HCT116 (cell line): ENCODE measurements around the gene AGPAT2. TPM values are rescaled to one million over a fixed set of nuclear protein-coding genes. Genes with fewer than 3 reads are reported as not detected.

Experiments used
- ATAC-seq: fragments of 200-7000 bp; cut with Tn5 transposase; 2 replicates; pipeline ENCODE4 v1.9.1; 2020; ENCODE audit warnings: mild to moderate bottlenecking, moderate library complexity
- BruUV-seq: library from RNA; stranded (reverse); fragments of 400-500 nt; replicated peaks from 2 replicates; lab custom pipeline; 2021; lab: Mats Ljungman, UMichigan
- CTCF ChIA-PET: fragments of 300-600 bp; sonication (Branson Sonifier 250); formaldehyde crosslinking; loops from one replicate; lab custom pipeline; 2021; ENCODE audit warnings: antibody characterized with exemption; lab: Charles Lee
- POLR2A ChIA-PET: fragments of 300-600, 350-600 bp; sonication (Branson Sonifier 250); formaldehyde crosslinking; loops from one replicate; lab custom pipeline; 2021; ENCODE audit warnings: antibody characterized with exemption; lab: Charles Lee
- RAD21 ChIA-PET, 2 experiments: fragments of 300-600 bp; sonication (Branson Sonifier 250); formaldehyde crosslinking; loops; one replicate each; lab custom pipeline; 2023; ENCODE audit warnings: low total read pairs in 2 of 2; ENCODE audit not compliant: uncharacterized antibody in 2 of 2, unreplicated experiment in 2 of 2, low non-redundant PET in 1 of 2; lab: Charles Lee
- DNase-seq: peaks from one replicate; pipeline ENCODE4 v3.0.0-alpha.2; 2010; ENCODE audit warnings: low read depth, low spot score
- H2AFZ ChIP-seq: fragments of 200-600 bp; shearing (Covaris generic), sonication (generic); 2 replicates; pipeline ENCODE4 v1.6.1; 2017; ENCODE audit warnings: low read depth, mixed run types, mixed read lengths, antibody characterized with exemption, low read length; ENCODE audit not compliant: poor library complexity, severe bottlenecking
- H3K27ac ChIP-seq: 2 replicates; pipeline ENCODE4 v1.5.1; 2012; ENCODE audit warnings: low read depth, low read length
- H3K27me3 ChIP-seq: fragments of 200-600 bp; sonication (generic); 2 replicates; pipeline ENCODE4 v1.6.1; 2016; ENCODE audit warnings: mixed run types, low read length, mixed read lengths; ENCODE audit not compliant: insufficient read depth
- H3K36me3 ChIP-seq, 2 experiments: fragments of 200-500 bp in 1 of 2; fragments of 200-600 bp in 1 of 2; sonication (Bioruptor generic) in 1 of 2; sonication (generic) in 1 of 2; 2 replicates each; pipeline versions ENCODE4 v1.5.1 to v1.6.1; 2014 to 2016; ENCODE audit warnings: low read length in 2 of 2, inconsistent platforms in 1 of 2, mixed read lengths in 1 of 2, mixed run types in 1 of 2; ENCODE audit not compliant: insufficient read depth in 2 of 2, control insufficient read depth in 1 of 2
- H3K4me1 ChIP-seq, 2 experiments: fragments of 200-600 bp in 1 of 2; sonication (generic) in 1 of 2; 2 replicates each; pipeline versions ENCODE4 v1.5.1 to v1.6.1; 2012 to 2017; ENCODE audit warnings: low read length in 2 of 2, inconsistent platforms in 1 of 2, mild to moderate bottlenecking in 1 of 2, mixed read lengths in 1 of 2, mixed run types in 1 of 2, moderate library complexity in 1 of 2; ENCODE audit not compliant: insufficient read depth in 2 of 2, control insufficient read depth in 1 of 2
- H3K4me2 ChIP-seq: fragments of 200-600 bp; sonication (generic); 2 replicates; pipeline ENCODE4 v1.6.1; 2017; ENCODE audit warnings: mixed run types, low read length, mixed read lengths
- H3K4me3 ChIP-seq, 2 experiments: fragments of 200-600 bp in 1 of 2; sonication (generic) in 1 of 2; replicated peaks in 1 of 2; 2 replicates each; pipeline ENCODE4 v1.5.1; 2011 to 2016; ENCODE audit warnings: low read length in 2 of 2, control low read depth in 1 of 2, low read depth in 1 of 2, mild to moderate bottlenecking in 1 of 2, mixed read lengths in 1 of 2, mixed run types in 1 of 2
- H3K79me2 ChIP-seq: fragments of 200-600 bp; sonication (generic); 2 replicates; pipeline ENCODE4 v1.6.1; 2017; ENCODE audit warnings: mild to moderate bottlenecking, mixed run types, low read length, moderate library complexity, mixed read lengths; ENCODE audit not compliant: insufficient read depth
- H3K9ac ChIP-seq: fragments of 200-600 bp; sonication (generic); 2 replicates; pipeline ENCODE4 v1.6.1; 2016; ENCODE audit warnings: low read length, mixed read lengths
- H3K9me2 ChIP-seq: fragments of 200-600 bp; sonication (generic), shearing (Covaris generic); 2 replicates; pipeline ENCODE4 v1.6.1; 2017; ENCODE audit warnings: mixed run types, mild to moderate bottlenecking, moderate library complexity; ENCODE audit not compliant: insufficient read depth
- H3K9me3 ChIP-seq, 2 experiments: fragments of 200-500 bp in 1 of 2; fragments of 200-600 bp in 1 of 2; sonication (Bioruptor generic) in 1 of 2; sonication (generic) in 1 of 2; 2 replicates each; pipeline ENCODE4 v1.6.1; 2014 to 2017; ENCODE audit warnings: low read length in 2 of 2, mixed read lengths in 2 of 2, inconsistent platforms in 1 of 2, low read depth in 1 of 2, mild to moderate bottlenecking in 1 of 2, mixed run types in 1 of 2, moderate library complexity in 1 of 2; ENCODE audit not compliant: control insufficient read depth in 1 of 2, insufficient read depth in 1 of 2
- H4K20me1 ChIP-seq: fragments of 200-600 bp; sonication (generic), shearing (Covaris generic); 2 replicates; pipeline ENCODE4 v1.6.1; 2017; ENCODE audit warnings: mixed run types, mild to moderate bottlenecking, moderate library complexity; ENCODE audit not compliant: insufficient read depth
- CBX3 ChIP-seq: IDR thresholded peaks from 2 replicates; pipeline ENCODE4 v1.6.1; 2012; ENCODE audit warnings: low read depth
- ELF1 ChIP-seq: IDR thresholded peaks from 2 replicates; pipeline ENCODE4 v1.6.1; 2012; ENCODE audit warnings: low read depth, borderline replicate concordance
- EZH2phosphoT487 ChIP-seq: fragments of 200-600 bp; IDR thresholded peaks from 2 replicates; pipeline ENCODE4 v1.6.1; 2018; ENCODE audit warnings: antibody characterized with exemption, borderline replicate concordance
- FOSL1 ChIP-seq: IDR thresholded peaks from 2 replicates; pipeline ENCODE4 v1.6.1; 2012; ENCODE audit warnings: low read depth
- JUND ChIP-seq: IDR thresholded peaks from 2 replicates; pipeline ENCODE4 v1.6.1; 2012
- MAX ChIP-seq: IDR thresholded peaks from 2 replicates; pipeline ENCODE4 v1.6.1; 2012
- REST ChIP-seq: IDR thresholded peaks from 2 replicates; pipeline ENCODE4 v1.6.1; 2012; ENCODE audit warnings: low read depth
- SP1 ChIP-seq: IDR thresholded peaks from 2 replicates; pipeline ENCODE4 v1.6.1; 2012; ENCODE audit warnings: low read depth
- TCF7L2 ChIP-seq: IDR thresholded peaks from 2 replicates; pipeline ENCODE4 v1.7.0; 2011; ENCODE audit warnings: borderline replicate concordance, inconsistent platforms; ENCODE audit not compliant: insufficient read depth, insufficient read length; ENCODE audit errors: extremely low read depth
- YY1 ChIP-seq: IDR thresholded peaks from 2 replicates; pipeline ENCODE4 v1.6.1; 2011; ENCODE audit warnings: low read length, low read depth, moderate library complexity, mild to moderate bottlenecking; ENCODE audit not compliant: insufficient replicate concordance; ENCODE audit errors: extremely low read depth
- ZBTB33 ChIP-seq: IDR thresholded peaks from 2 replicates; pipeline ENCODE4 v1.6.1; 2011; ENCODE audit warnings: mild to moderate bottlenecking, low read length, moderate library complexity; ENCODE audit not compliant: insufficient replicate concordance; ENCODE audit errors: extremely low read depth
- ZNF274 ChIP-seq: fragments of 200-500 bp; sonication (Bioruptor generic); IDR thresholded peaks from 2 replicates; pipeline ENCODE4 v1.6.1; 2014; ENCODE audit warnings: mild to moderate bottlenecking, low read depth, low read length, inconsistent platforms
- intact Hi-C: fragments of 100-400 bp; cut with micrococcal nuclease; formaldehyde crosslinking; loops from 2 replicates; pipeline ENCODE4 v1.10.0; 2022
- total RNA-seq: library from RNA; stranded (reverse); gene quantifications from one replicate; pipeline ENCODE4 v1.2.1, GENCODE V29; 2021; ENCODE audit not compliant: unreplicated experiment

AGPAT2 gene
- total RNA-seq, 1 experiment from 2014 or later = 86.0 TPM

GRCh38 chr9:136683173-136683745, 4.0 kb downstream of the AGPAT2 start:
- no peak overlapping the region for H3K4me2 ChIP-seq
- intact Hi-C loops = no loop called here
- peaks cover 56% of the 10 kb centered on the region for H3K79me2 ChIP-seq
- H3K9ac ChIP-seq = no peak overlapping the region
- H4K20me1 ChIP-seq = no peaks in the 10 kb centered on the region
- peaks cover 15 to 24% of the 10 kb centered on the region in 2 experiments for H3K4me1 ChIP-seq
- H3K9me2 ChIP-seq = no peaks in the 10 kb centered on the region
- TF ChIP-seq FOSL1 = no peak
- TF ChIP-seq ELF1 = no peak
- TF ChIP-seq CBX3 = no peak
- no peak for TF ChIP-seq JUND
- no peak for TF ChIP-seq YY1
- no peak for TF ChIP-seq ZBTB33
- no peak for TF ChIP-seq EZH2phosphoT487
- no peak for TF ChIP-seq REST
- no peak for TF ChIP-seq ZNF274
- TF ChIP-seq SP1 = no peak
- no peak for TF ChIP-seq MAX
- TF ChIP-seq TCF7L2 = no peak
- BruUV-seq = no TSS peak
- no peak overlapping the region for H2AFZ ChIP-seq
- ATAC-seq (no peak), DNase-seq (no peak)
- no peaks in the 10 kb centered on the region for H3K27me3 ChIP-seq
- CTCF ChIA-PET = interaction anchor here (1.5 to 3.6 kb wide), 2 partner anchors 11 kb away, joined by 5 to 18 read pairs; no protein-coding TSS in a partner anchor
- H3K27ac ChIP-seq = no peak overlapping the region
- POLR2A ChIA-PET = no interaction called here
- H3K36me3 ChIP-seq = no peaks in the 10 kb centered on the region
- H3K9me3 ChIP-seq = no peaks in the 10 kb centered on the region
- H3K4me3 ChIP-seq = no peak overlapping the region
- RAD21 ChIA-PET = no interaction called here
